ENCODE results near the gene NOL12.
"Not testable (repeated sequence)": the region's sequence is repeated elsewhere in the genome, so short reads cannot be mapped to it uniquely, and the experiment has no call there.

The NOL12 gene

GRCh38 chr22:37679670-37680069 lies 6.5 kb upstream of the NOL12 start:
- no peak for DNase-seq (ENCODE audit: low read depth in 2 of 2)

DNA sequence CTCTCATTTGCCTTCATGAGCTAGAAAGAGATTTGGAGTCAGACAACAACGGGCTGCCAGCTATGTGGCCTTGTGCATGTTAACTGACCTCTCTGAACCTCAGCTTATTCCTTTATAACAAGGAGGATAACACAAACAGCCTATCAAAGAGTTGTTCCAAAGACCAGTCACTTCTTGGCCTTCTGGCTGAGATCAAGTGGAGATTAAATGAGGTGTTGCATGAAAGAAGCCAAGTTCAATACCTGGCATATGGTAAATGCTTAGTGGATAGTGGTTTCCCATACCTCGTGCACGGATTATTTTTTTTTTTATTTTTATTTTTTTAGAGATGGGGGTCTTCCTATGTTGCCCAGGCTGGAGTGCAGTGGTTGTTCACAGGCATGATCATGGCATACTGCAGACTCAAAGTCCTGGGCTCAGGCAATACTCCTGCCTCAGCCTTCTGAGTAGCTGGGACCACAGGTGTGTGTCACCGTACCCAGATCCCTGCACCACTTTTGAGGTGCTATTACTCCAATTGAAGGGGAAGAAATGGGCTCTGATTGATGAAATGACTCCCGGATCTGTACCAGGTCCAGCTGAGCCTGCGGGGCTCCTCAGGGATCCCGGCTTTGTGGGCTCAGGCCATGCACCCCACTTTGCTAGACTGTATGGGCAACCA lies 5.8 kb upstream of the NOL12 start:
- DNase-seq (ENCODE audit: low read depth in 2 of 2), result no peak

DNA sequence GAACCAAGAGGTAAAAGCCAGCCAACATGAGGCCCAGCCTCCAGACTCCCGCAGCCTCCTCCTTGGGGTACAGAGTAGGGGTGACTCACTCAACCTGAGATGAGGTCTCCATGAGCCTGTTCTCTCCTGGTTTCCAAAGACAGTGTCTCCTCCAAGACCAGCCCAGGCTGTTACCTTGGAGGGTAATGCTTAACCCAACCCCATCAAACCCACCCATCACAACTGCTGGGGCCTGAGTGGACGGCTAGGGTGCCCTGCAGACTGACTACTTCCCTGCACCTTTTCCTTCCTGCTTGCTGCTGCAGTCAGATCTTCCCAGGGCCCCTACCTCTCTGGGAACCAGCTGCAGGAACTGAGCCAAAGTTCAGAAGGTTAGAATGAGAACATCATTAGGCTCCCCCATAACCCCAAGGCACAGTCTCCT lies 5.1 kb upstream of the NOL12 start:
- no peak for DNase-seq (ENCODE audit: low read depth in 2 of 2)

DNA sequence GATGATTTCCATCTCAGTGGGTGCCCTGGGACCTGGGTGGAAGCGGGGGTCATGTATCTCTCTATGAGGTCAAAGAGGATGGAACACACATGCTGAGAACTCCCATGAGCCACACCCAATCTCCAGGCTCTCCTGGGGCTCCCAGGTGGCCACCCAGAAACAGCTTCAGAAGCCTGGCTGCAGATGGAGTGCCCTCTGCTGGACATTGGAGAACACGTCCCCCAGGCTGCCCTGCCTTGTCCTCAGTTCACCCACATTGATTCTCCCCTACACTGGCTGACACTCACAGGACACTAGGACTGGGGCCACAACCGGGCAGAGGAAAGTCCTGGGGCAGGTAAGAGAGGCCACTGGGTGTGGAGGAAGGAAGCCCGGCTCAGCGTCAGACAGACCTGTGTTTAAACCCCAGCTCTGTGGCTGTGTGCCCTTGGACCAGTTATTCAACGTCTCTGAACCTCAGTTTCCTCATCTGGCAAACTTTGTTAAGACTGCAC lies 4.5 kb upstream of the NOL12 start:
- DNase-seq (ENCODE audit: low read depth in 2 of 2), result peak in 1 of 2 donors; percentile 42

DNA sequence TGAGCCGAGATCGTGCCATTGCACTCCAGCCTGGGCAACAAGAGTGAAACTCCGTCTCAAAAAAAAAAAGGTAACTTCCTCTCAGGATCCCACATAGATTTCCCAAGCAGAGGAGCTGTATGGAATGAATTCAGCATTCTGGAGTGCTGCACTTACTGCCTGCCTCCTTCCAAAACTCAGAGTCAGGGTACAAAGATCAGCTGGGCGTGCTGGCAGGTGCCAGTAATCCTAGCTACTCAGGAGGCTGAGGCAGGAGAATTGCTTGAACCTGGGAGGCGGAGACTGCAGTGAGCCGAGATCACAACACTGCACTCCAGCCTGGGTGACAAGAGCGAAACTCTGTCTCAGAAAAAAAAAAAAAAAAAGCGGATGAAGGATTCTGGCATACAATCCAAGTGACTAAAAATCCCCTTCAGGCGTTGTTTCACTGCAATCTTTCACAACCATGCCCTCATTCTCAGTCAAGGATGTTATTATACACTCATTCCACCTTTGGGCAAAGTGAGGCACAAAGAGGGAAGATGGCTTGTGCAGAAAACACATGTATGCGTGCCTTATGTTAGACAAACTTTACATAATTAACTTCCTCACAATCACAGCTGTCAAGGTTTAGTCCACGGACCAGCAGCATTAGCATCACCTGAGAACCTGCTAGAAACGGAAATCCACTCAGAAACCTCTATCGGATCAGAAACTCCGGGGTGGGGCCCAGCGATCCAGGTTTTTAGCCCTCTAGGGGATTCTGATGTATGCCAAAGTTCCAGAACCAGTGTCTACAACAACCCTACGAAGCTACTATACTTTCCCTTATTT lies 1.1 kb upstream of the NOL12 start:
- DNase-seq (ENCODE audit: low read depth in 2 of 2), result no peak

DNA sequence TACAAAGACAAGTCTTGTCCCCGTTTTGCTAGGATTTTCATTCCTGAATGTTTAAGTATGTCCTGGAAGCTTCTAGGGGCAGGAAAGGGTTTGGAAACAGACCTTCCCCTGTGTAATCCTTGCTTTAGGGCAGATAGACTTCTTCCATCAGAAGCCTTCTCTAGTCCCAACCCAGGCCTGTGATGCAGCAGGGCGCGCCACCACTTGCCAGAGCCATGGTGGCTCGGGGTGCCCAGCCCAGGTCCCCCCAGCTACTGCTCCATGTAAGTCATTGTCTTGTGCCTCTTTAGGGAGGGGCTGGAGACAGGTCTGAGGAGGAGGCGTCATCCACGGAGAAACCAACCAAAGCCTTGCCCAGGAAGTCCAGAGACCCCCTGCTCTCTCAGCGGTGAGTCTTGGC lies 4.3 kb downstream of the NOL12 start:
- DNase-seq (ENCODE audit: low read depth in 2 of 2), result no peak

DNA sequence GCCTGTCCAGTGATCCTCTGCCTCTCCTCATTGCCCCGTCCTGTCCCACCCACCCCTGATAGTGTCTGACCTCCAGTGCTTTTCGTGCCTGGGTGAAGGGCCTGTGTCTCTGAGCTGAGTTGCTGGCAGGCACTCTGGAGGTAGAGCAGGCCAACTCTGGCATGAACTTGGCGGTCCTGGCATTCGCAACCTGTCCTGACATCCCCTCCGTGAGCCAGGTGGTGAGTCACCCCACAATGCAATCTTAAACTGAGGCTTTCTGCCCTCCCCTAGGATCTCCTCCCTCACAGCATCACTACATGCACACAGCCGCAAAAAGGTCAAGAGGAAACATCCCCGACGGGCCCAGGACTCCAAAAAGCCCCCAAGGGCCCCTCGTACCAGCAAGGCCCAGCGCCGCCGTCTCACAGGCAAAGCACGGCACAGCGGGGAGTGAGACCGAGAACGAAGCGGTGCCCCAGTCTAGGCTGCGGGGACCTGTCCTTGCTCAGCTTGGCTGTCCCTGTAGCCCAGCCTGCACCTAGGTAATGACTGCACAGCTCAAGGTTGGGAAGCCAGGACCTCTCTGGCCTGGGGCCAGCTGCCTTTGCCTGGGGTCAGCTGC lies 4.9 kb downstream of the NOL12 start:
- no peak for DNase-seq (ENCODE audit: low read depth in 2 of 2)

GRCh38 chr22:37692627-37693285 lies 6.6 kb downstream of the NOL12 start:
- DNase-seq (ENCODE audit: low read depth in 2 of 2), result no peak

DNA sequence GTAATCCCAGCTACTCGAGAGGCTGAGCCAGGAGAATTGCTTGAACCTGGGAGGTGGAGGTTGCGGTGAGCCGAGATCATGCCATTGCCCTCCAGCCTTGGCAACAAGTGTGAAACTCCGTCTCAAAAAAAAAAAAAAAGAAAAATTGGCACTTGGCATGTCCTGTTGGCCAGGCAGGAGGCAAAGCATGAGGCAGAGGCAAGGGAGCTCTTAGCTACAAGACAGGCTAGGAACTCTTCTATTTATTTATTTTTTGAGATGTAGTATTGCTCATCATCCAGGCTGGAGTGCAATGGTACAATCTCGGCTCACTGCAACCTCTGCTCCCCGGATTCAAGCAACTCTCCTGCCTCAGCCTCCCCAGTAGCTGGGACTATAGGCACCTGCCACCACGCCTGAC lies 8.0 kb downstream of the NOL12 start:
- DNase-seq (ENCODE audit: low read depth in 2 of 2), result not testable (repeated sequence)

DNA sequence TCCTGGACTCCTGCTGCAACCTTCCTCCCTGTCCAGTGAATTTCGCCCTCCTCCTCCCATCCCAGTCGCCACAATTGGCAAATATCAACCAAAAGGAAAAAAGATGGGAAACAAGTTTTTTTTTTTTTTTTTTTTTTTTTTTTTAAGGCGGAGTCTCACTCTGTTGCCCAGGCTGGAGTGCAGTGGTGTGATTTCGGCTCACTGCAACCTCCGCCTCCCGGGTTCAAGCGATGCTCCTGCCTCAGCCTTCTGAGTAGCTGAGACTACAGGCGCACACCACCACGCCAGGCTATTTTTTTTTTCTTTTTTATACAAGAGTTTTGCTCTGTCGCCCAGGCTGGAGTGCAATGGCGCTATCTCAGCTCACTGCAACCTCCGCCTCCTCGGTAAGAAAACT lies 10.1 kb downstream of the NOL12 start:
- DNase-seq (ENCODE audit: low read depth in 2 of 2), result not testable (repeated sequence)

DNA sequence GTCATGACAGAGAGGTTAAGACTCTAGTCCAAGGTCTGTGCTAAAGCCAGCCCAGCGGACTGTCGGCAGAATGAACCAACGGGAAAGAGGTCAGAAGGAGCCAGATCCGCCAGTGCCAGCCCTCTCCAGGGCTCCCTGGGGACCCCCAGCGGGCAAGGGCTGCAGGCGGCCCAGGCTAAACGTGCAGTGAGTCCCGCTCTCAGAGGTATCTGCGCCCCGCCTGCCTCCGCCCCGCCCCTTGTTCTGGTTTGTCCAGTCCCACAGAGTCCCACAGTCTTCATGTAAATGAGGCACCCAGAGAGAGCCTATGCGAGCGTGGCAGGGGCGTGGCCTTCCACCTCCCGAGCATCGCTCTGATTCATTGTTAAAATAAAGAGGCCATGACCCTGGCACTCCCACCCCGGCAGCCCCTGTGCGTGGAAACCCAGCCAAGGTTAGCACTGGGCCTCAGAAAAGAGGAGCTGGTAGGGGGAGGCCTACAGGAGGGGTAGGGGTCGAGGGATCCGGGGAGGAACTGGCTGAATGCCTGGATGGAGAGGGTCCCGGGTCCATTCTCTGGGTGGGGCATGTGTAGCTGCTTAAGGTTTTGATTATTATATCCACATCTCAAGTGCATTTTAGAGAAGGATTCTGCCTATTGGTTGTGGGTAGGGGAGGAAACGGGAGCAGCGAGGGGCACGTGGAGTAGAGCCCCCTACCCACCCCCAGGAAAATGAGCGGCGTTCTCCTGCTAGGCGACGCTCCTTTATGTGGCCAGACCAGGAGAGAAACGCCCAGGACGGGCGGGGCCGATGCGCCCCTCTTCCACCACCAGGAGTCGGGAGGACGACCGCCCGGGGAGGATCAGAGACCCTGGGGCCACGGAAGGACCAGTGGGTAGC lies 10.8 kb downstream of the NOL12 start, which contains the start of gene TRIOBP:
TRIOBP (plus strand) TSS at position 392 of the 881 bp plus-strand sequence. CDS start 4,318 bp downstream, outside the sequence.
- peak; percentile 57 to 69 for DNase-seq (ENCODE audit: low read depth in 2 of 2)

DNA sequence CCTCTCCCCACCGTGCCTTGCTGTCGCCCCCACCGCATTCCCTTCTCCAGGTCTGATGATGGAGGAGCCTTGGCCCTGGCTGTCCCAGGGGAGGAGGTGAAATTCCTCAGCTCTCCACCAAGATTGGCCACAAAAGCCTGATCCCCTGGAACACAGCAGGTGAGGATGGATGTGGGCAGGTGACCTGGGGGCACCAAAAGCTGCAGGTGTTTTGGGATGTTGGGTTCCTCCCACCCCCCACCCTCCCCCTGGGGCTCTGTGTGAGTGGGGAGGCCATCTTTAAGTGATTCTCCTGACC lies 11.3 kb downstream of the NOL12 start:
- no peak for DNase-seq (ENCODE audit: low read depth in 2 of 2)

GRCh38 chr22:37701141-37701786 lies 15.1 kb downstream of the NOL12 start:
- no peak for DNase-seq (ENCODE audit: low read depth in 2 of 2)

GRCh38 chr22:37703906-37704305 lies 17.8 kb downstream of the NOL12 start:
- DNase-seq (ENCODE audit: low read depth in 2 of 2), result no peak

DNA sequence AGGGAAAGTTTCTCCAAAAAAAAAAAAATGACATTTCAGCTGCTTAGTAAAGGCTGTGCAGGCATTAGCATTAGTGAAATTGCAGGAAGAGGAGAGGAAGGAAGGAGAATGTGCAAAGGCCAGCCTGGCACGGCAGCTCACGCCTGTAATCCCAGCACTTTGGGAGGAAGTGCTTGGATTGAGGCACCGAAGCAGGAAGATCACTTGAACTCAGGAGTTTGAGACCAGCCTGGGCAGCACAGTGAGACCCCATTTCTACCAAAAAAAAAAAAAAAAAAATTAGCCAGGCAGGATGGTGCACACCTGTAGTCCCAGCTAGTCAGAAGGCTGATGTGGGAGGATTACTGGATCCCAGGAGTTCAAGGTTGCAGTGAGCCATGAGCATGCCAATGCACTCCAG lies 18.5 kb downstream of the NOL12 start:
- no peak for DNase-seq (ENCODE audit: low read depth in 2 of 2)

DNA sequence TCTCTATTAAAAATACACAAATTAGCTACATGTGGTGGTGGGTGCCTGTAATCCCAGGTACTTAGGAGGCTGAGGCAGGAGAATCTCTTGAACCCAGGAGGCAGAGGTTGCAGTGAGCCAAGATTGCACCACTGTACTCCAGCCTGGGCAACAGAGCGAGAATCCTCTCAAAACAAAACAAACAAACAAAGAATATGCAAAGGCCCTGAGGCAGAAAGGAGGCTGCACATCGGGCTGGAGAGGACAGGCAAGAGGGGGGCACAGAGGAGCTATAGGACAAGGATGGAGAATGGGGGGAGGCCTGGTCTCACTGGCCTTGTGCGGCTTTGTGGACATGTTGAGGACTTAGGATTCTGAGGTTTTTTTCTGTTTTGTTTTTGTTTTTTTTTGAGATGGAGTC lies 19.1 kb downstream of the NOL12 start:
- DNase-seq (ENCODE audit: low read depth in 2 of 2), result no peak

DNA sequence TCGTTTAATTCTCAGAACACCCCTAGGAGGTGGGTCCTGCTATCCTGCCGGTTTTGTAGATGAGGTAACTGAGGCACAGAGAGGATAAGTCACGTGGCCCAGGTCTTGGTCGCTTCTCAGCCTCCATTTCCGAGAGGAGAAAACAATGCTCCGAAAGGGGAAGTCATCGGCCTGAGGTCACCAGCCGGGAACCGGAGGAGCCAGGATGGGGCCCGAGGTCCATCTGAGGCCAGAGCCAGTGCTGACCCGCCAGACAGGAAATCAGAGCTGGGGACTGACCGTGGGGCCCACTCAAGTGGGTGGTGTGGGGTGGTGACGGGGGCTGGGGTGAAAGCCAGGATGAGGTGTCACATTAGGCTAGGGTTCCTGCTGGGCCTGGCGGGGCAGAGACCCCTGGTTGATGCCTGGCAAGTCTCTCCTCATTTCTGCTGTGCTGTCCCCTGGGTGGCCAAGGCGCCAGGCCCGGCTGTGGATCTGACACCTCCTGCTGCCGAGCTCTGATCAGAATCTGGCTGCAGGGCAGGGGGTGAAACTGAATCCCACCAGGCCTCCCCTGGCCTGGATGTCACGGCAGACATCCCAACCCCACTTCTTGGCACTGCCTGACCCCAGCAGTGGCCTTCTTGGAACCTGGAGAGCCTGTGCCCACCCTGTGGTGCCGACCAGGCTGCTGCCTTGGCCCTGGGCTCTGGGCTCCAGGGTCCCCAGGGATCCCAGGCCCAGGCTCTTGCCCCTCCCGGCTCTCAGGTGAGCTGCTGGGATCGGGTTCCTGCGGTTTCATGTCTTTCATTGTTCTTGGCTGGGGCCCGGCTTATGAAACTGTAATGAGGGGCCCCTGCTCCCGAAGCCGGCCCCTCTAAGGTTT lies 22.7 kb downstream of the NOL12 start:
- no peak for DNase-seq (ENCODE audit: low read depth in 2 of 2)

GRCh38 chr22:37709445-37709765 lies 23.3 kb downstream of the NOL12 start:
- no peak for DNase-seq (ENCODE audit: low read depth in 2 of 2)

- DNase-seq (ENCODE audit: low read depth in 2 of 2), result no peak
Measured at GRCh38 chr22:37710675-37711074, 24.5 kb downstream of the NOL12 start.

GRCh38 chr22:37711490-37711889 lies 25.3 kb downstream of the NOL12 start:
- no peak for DNase-seq (ENCODE audit: low read depth in 2 of 2)
